NCI-H748 treated with DMSO at 0.1 percent for 48 hours (cell line): ENCODE results near the gene TMEM179.

ENCODE experiments used
- DNase-seq: peaks from one replicate; lab custom pipeline; 2025; lab: John Stamatoyannopoulos, UW

Gene TMEM179

DNA sequence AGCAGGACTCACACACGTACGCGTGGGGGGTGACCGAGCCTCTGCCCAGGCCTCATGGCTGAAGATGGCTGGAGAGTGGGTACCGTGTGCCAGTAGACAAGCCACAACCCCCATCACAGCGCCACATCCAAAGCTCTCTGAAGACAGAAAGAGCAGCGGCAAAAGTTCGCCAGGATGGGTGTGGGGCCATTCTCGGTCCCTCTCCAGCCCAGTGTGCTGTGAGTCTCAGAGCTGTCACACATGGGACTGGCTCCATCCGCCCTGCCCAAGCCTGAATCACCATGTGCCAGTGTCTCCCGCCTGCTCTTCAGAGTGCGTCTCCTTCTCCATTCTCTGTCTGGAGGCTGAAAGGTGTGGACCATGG is 5.7 kb downstream of the TMEM179 start:
- no peak for DNase-seq

DNA sequence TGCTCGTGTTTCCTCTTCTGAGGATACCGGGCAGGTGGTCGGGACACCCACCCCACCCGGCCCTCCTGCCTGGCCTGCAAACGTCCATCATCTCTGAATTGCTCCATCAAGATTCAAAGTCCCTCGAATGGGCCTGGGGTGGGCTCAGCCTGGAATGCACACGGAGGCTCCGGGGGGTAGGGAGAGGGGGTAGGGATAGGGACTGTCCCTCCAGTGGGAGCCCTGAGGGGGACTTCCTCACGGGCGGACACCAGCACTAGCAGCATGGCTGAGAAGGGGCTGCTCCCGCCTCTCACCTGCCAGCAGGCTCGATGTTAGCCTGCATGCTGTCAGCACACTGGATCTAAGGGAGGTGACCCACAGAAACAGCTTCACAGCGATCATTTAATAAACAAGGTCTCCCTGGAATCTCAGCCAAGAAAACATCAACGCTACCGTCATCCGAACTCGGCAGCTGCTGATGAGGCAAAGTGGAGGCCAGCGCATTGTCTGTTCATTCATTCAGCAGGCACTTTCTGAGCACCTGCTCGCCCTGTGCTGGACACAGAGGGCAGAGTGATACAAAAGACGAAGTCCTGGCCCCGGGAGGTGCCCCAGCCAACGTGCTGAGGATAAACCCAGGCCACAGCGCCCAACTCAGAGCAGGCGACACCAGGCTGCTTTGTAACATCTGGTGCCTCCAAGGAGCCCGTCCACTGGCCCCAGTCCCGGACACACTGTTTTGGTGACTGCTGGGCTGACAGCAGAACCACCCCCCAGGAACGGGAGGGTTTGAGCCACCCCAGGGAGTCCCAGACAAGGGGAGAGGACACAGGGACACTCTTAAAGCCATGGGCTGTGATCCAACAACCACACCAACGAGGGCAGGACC is 6.3 kb downstream of the TMEM179 start:
- DNase-seq, result no peak

DNA sequence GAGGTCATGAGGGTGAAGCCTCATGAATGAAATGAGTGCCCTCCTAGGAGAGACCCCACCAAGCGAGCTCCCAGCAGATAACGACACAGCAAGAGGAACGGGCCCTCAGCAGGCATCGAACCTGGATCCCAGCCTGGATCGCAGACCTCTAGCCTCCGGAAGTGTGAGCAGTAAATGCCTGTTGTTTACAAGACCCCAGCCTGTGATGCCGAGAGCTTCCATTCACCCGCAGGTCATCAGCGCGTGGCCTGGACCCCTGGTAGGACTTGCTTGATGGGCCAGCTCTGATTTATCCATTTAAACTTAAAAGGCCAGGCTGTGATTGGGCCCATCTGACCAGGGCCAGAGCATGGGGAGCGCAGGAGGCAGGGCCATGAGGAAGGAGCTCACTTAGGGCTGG is 7.0 kb downstream of the TMEM179 start:
- no peak for DNase-seq

DNA sequence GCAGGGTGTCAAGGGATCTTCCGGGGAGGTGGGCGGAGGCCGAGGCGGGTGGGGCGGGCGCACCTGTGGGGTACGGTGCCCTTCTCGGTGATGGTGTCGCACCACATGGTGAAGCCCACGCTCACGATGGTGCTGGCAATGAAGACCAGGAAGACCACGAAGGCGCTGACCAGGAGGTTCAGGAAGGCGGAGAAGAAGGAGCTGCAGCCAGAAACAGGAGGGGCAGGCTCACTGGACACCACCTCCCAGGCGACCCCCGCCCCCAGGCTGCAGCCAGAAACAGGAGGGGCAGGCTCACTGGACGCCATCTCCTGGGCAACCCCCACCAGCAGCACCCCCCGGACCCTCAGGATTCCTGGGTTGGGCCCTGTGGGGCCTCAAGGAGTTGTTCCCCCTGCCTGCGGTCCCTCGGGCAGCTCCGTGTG is 7.6 kb downstream of the TMEM179 start:
- DNase-seq, result no peak

DNA sequence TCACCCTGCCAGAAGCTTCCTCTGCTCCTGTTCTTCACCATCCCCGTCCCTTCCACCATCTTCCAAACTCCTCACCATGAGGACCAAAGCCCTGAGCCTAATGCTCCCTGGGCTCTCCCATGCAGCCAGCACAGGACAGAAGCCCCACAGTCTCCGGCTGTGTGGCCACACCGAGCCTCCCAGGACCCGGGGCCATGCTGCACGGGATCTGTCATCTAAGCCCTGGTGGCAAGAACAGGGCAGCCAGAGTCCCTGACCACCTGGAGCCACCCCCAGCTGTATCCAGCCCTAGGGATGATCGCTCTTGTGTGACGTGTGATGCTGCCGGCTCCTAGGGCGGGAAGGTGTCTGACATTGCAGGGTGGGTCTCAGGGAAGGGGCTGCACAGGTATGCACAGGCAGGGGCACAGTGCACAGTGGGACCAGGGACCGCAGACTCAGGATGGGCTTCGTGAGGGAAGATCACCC is 8.1 kb downstream of the TMEM179 start:
- no peak for DNase-seq

DNA sequence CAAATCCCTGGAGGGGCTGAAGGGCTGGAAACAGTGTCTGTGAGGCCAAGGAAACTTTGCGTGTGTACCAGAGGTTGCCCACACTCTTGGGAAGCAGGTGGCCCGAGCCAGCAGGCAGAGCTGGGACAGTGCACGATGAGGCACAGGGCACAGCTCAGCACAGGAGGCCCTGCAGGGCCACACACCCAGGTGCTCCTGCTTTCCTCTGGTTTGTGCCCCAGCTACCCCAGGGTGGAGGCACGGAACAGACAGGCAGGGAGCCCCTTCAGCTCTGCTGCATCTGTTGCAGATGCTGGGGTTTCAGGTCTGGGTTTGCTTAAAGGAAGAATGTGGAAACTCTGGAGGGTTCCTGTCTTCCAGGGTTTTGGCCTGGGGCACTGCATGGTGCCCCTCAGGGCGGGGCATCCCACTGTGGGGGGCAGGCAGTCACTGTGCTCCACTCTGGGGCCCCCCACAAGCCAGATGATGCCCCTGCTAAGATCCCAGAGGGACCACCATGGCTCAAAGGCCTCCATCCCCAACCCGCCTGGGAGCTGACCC is 8.6 kb downstream of the TMEM179 start:
- no peak for DNase-seq

DNA sequence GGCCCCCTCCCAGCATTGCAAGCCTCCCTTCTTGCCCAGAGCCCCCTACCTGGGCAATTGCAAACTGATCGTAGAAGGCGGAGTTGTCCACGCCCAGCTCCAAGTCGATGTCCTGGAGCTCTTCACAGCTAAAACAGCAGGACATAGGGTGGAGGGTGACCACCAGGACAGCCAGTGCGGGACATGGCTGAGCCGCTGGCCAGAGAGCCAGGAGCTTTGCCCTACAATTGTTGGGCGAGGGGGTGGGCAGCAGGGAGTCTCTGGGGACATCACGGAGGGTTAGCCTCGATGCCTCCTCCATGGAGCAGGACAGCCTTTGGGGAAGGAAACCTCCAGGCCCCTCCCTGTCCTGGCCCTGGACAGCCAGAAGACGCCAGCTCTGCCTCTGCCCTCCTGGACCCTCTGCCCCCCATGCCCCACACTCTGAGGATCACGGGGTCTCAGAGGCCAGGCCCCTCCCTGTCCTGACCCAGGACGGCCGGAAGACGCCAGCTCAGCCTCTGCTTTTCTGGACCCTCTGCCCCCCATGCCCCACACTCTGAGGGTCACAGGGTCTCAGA is 9.4 kb downstream of the TMEM179 start:
- no peak for DNase-seq

DNA sequence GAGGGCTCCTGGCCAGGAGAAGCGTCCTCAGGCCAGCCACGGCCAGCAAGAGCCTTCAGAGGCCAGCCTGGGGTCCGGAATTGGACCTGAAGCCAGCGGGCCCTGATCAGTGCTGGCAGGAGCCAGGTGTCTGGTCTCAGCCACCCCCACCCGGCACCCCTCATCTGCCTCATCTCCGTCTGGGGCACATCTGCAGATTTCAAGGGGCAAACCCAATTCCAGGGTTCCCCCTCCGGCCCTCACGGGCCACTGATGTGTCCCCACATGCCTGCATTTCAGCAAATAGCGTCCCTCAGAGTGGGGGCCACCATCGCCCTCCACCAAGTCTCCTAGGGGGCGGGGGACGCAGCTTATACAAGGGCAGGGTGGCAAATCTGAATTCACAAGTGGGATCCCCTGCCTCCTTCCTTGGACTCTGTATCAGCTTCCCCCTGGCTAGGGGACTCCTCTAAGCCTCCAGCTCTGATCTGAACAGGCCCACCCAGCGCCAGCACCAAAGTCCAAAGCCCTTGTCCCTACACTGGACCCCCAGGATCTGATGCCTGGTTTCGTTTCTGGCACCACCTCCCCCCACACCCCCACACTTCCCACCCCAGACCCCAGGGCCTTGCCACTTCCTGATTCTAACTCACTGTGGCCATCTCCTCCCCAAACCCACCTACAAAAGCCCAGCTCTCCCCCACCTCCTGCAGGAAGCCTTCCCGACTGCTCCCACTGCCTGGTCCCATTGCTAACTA is 10.1 kb downstream of the TMEM179 start:
- no peak for DNase-seq

DNA sequence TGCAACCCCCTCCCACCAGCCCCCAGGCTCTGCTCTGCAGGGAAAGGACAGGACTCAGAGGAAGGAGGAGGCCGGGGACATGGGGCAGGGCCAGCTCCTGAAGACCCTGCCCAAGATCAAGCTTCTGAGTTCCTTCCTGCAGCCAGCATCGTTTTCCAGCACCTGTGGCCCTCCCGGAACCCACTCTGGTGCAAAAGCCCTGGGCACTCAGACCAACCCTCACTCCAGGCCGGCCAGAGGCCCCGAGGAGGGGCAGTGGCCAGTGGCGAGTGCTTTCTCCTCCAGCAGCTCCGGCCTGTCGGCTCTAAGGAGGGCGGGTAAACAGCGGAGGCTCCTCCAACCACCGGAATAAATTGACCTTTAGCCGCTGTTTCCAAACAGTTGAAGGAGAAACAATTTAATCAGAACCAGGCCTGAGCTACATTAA is 10.8 kb downstream of the TMEM179 start:
- no peak for DNase-seq

DNA sequence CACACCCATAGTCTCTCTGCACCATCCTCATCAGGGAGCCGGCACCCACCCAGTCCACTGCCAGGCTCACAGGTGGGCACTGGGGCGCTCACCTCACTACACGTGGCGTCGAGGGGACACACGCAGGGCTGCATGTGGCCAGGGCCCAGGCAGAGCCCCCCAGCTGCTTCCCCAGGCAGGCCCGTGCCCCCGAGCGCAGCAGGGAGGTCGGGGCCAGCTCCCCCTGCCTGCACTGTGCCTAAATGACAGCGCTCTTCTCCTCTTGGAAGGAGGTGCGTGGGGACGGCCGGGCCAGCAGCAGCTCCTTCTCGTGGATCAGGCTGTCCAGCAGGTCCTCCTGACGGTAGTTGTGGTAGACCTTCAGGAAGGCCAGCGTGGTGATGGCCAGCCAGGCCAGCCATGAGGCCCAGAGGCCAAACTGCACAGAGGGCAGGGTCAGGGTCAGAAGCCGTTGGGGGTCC is 11.3 kb downstream of the TMEM179 start:
- DNase-seq, result no peak

DNA sequence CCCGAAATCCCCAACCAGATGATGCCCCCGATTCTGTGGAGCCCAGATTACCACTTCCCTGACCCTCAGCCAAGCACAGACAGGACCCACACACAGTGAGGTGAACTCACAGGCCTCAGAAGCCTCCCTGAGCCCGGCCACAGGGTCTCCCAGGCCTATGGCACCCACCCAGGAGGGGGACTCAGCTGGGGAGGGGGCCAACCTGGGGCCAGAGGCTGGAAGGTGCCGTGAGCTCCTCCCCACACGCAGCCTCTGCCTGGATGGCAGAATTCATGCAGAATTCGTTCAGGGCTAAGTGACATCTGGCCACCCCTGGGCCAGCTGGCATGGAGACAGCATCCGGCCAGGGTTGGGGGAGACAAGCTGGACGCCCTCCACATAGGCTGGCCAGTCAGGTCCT is 11.8 kb downstream of the TMEM179 start:
- no peak for DNase-seq

DNA sequence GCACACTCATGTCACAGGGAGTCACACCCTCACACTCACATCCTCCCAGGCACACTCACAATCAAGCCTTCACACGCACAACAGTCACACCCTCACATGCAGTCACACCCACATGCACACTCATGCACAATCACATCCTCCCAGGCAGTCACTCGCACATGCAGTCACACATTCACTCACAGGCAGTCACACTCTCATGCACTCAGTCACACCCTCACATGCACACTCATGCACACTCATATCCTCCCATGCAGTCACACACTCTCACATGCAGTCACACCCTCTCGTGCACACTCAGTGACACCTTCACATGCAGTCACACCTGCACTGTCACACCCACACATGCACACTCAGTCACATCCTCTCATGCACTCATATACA is 12.3 kb downstream of the TMEM179 start:
- no peak for DNase-seq

DNA sequence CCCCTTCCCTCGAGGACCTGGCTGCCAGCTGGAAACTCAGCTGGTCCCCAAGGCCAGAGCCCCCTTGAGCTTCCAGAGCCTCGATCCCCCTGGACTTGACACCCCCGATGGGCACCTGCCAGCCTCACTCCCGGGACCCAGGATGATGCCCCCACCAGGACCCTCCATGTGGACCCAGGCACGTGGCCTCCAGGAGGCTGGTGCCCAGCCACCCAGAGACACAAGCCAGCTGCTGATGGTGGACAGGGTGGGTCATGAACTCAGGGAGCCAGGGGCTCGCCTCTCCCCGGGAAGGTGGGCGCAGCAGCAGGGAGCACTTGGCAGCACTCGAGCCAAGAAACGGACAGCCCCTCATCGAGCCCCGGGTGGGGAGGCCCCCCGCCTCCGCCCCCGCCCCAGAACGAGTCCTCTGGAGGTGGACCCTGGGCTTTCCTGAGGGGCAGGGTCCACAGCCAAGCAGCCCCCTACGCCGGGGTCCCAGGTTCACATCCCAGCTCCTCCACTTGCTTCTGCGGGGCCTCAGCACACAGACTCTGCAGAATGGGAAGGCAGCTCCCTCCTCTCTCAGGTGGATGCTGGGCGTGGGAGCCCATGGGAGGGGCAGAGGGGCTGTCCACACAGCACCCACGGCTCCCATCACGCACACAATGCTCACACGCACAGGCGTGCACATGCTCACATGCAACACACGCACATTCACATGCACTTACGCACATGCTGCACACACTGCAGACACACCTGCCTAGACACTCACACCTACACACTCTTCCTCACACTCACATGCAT is 12.9 kb downstream of the TMEM179 start:
- DNase-seq, result no peak

DNA sequence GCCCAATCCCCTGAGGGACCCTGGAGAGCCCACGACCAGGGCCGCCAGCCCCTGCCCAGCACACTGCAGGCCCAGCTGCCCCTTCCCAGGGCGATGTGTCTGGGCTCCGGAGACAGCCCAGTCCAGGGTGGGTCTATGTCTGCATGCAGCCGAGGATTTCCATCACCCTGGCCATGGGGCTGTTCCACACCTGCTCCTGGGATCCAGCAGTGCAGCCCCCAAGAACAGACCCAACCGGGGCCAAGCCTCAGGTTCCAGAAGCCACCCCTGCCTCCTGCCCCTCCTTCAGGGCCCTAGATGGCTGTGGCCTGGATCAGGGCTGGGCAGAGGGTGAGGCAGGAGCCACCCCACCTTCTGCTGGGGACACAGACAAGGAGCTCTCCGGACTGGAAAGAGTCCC is 13.5 kb downstream of the TMEM179 start:
- DNase-seq, result no peak

DNA sequence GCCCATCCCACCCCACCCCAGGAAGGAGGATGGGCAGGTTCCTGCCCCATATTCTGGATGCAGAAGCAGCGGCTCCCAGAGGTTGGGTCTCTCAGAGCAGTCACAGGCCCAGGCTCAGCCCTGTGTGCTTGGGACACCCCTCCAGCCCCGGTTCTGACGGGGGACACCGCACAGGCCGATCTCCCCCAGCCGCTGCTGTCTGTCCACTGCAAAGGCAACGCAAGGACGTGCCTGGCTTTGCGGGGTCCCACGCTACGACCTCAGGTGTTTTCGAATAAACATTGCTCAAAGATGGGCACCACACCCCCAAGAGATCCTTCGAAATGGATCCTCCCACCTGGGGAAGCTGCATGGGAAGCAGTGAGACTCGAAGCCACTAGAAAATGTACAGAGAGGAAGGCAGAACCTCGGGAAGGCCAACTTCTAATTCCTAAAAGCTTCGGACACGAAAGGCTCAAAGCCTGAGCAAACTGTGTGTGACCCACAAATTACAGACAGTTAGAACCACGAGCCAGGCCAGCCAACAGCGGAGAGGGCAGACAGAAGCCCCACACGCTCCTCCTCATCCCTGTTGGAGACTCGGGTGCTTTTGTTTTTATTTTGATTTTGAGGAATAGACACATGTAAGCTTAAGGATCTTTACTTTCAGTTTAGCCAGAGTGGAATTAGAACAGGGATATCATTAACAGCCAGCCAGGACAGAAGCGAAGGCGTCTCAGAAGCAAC is 14.2 kb downstream of the TMEM179 start:
- no peak for DNase-seq

DNA sequence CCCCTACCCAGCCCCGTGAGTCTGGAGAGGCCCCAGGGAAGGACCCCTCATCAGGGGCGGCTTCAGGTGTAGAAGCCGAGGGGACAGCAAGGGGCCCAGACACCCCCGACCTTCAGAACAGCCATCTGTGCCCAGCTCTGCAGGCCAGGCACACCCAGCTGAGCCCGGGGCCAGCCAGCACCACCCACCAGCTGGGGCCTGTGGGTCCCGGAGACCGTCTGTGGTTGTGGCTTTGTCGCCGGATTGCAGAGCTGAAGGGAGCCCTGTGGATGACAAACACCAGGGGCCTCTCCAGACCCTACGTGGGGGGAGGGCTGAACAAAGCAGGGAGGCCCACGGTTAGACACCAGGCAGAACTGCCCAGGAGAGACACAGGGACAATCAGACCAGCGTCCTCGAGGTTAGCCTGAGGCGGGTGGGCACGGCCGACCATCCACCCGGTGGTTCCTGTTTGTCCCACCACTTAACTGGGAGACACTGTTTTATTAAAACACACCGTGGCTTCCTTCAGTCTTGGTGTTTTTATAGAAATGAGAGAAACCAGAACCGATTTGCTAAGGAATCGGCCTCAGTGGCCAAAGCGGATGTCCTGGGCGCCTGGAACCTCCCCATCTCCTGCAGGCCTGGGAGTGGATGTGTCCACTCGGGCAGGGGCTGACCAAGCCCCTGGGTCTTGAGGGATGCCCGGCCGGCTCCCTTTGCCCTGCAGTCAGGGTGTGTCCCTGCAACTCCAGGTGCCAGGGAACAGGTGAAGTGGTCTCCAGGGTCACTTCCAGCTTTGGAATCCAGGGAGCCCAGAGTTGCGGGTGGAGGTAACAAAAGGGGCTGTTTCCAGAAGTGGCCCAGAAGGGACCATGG is 15.0 kb downstream of the TMEM179 start:
- no peak for DNase-seq

DNA sequence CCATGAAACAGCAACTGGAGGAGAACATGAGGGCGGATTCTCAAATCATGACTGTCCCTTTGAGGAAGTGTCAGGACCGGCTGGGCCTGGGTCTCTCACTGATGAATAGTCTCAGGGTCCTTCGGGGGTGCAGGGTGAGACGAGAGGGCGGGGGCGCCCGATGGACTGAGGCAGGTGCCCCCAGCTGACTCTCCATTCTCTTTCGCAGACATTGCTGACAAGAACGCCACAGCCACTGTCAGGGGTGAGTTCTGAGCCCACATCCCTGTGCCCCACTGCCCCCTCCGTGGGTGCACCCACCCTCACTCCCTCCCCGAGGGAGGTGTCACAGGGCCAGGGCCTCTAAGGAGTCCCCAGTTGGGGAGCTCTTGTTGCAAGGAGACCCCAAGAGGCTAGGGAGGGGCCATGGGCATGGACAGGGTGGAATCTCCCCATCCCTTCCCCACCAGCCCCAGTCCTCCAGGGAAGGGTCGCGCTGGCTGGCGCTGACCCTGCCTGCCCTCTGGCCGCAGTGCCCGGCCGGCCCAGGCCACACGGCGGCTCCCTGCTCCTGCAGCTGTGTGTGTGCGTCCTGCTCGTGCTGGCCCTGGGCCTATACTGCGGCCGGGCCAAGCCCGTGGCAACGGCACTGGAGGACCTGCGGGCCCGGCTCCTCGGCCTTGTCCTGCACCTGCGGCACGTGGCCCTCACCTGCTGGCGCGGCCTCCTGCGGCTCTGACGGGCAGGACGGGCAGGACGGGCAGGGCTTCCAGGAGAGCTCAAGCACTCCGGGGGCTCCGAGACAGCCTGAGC is 16.3 kb downstream of the TMEM179 start:
- DNase-seq, result no peak

DNA sequence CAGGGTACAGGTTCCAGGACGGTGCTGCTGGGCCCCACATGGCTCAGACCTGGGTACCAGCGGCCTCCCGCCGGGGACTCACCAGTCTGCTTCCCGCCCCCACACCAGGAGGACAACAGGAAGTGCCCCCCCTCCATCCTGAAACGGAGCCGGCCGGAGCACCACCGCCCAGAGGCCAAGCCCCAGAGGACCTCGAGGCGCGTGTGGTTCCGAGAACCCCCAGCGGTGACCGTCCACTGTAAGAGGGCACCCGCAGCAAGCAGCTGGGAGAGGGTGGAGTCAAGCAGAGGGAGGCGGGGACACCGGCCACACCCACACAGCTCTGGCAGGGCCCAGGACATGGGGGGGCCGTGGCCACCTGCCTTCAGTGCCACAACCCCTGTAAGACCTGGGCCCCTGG is 16.9 kb downstream of the TMEM179 start:
- no peak for DNase-seq

DNA sequence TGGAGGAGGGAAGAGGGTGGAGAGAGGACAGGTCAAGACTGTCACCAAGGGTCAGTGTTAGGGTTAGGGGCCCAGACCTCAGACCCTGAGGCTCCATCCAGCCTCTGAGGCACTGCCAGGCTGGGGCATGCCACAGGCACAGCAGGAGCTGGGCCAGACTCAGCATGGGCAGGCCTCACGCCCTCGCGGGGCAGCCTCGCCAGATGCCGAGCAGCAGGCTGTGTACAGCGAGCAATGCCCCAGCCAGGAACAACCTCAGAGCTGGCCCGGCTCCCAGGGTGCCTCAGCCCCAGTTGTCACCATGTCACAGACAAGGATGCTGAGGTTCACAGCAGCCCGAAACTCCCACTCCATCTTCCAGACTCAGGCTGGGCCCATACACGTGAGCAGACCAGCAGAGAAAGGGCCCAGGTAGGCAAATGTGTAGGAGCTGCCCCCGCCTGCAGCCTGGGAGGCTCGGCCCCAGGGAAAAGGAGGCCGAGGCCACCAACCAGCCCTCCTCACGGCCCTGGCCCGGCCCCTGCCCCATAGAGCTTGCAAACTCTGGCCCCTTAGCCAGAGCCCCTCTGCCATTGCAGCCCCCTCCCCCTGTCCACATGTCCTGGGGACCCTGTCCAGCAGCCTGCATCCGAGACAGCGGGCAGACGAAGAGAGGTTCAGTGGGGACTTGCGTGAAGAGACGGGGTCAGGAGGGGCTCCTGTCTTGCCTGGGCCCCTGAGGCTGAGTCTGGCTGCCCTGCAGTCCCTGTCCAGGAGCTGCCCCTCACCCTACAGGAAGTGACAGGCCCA is 17.5 kb downstream of the TMEM179 start:
- DNase-seq, result no peak
